GM04504 (cell line): ENCODE results near the gene GRIA4.

Experiments
- DNase-seq: peaks from one replicate; pipeline ENCODE4 v3.0.0-alpha.2; 2012; ENCODE audit warnings: low read depth

Gene GRIA4

GRCh38 chr11:105789579-105790420, 179.9 kb downstream of the GRIA4 start:
- no peak for DNase-seq

GRCh38 chr11:105790840-105791239, 181.0 kb downstream of the GRIA4 start:
- DNase-seq, result no peak

GRCh38 chr11:105793092-105793491, 183.2 kb downstream of the GRIA4 start:
- DNase-seq, result no peak

GRCh38 chr11:105799263-105799662, 189.4 kb downstream of the GRIA4 start:
- DNase-seq, result no peak

DNA sequence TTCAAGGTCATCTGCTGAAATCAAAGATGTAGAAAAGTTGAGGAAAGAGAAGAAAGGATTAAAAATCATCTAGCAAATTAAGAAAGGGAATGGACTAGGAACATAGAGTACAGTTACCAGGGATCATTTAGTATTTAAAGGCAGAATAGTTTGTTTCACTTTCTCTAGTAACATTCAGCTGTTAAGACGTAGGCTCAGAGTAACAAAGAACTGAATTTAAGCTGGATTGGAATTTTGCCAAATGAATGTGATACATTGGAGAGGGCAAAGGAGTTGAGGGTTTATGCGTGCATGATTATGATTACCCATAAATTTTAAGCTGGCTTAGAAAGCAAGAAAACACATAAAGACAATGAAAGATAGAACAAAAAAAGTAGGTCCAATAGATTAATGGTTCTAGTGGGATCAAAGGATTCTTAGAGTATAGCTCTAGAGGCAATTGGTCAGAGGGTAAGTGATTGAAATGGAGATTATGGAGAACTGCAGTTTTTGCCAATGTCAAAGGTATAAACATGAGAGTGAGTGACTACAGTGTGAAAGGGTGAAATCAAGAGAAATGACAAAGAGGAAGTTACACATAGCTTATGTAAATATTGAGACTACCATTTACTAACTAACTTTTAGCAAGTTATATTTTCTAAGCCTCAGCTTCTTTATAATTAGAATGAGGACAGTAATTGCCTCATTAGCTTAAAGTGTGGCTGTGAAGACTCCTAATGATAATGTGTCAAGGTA, 190.0 kb downstream of the GRIA4 start:
- DNase-seq, result no peak

DNA sequence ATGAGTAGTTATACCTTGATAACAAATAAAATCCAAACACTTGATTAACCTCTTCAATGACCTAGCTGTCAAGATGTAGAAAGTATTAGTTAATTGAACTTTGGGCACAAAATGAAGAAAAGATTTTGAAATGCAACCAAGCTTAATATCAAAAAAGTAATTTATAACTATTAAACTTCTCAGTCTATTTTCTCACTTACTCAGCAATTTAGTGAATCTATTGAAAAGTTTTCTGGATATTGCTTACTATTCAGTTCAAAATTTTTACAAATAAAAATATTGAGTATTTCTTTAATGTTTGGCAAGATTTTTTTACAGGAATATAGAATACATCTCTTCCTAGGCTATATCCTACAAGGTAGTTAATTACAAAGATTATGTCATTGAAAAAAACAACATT, 192.5 kb downstream of the GRIA4 start:
- DNase-seq, result no peak

DNA sequence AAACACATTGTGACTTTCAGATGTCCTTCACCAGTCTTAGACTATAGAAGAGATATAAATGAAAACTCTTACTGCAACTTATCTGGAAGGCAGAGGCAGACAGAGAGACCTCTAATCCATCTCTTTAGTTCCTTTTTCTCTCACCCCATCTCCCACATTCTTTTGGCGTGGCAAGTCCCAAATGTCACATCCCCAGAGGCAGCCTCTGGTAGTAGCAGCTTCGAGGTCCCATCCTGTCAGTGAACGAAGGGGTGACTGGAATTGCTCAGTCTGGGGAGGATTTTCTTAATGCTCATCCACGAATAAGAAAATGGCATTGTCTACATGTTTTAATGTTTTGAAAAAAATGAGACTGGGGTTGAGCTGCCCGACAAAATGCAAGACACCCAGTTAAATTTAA, 201.4 kb downstream of the GRIA4 start:
- no peak for DNase-seq

- DNase-seq, result no peak
Measured at GRCh38 chr11:105821372-105821771, 211.5 kb downstream of the GRIA4 start.

DNA sequence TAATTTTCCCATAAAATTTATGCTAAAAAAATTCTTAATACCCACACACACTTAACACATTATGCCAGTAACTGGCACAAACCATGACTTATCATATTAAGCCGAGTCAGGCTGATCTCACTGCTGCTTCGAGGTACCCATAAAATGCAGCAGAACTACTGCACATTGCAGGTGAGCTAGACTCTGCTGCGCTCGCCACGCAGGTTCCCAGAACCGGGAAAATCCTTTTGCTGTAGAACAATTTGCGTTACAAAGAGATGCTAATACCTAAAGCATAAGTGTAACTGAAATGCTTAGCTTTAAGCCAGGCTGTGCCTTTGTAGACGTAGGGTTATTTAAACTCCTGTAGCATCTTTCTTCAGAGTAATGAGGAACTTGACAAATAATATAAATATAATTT, 211.9 kb downstream of the GRIA4 start:
- no peak for DNase-seq

DNA sequence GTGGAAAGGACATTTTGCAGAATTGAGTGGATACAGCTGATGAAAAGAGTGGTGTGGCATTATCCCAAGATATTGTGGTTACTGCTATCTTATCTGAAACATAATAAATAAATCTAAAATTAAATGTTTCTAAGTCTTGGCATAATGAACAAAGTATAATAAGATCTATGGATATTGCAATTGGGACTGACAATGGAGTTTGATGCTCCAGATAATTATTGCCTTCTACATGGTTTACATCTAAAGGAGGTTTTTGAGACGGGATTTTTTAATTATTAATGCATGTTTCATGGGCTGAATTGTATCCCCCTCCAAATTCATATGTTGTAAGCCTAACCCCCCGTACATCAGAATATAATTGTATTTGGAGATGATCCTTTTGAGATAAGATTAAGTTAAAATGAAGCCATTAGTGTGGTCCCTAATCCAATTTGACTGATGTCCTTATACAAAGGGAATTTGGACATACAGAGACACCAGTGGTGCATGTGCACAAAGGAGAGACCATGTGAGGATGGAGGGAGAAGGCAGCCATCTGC, 213.7 kb downstream of the GRIA4 start:
- DNase-seq, result no peak

GRCh38 chr11:105824457-105825013, 214.7 kb downstream of the GRIA4 start:
- no peak for DNase-seq

GRCh38 chr11:105825141-105825540, 215.3 kb downstream of the GRIA4 start:
- no peak for DNase-seq

DNA sequence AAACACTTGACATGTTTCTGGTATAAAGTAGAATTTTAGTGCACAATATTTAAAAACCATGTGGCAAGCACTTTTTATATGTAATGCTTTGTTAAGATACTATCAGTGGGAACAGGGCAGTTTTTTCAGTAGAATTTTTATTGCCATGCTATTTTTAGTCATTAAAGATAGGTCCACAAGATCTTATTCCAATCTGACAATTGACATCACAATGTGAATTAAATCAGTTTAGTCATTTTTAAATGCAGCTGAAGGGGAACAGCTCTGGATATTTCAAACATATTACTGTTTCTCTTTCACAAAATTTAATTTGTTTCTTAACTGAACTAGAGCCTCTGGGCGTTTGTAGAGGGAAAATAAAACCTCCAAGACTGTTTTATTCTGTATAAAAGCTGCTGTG, 218.0 kb downstream of the GRIA4 start:
- DNase-seq, result no peak

GRCh38 chr11:105829084-105829483, 219.2 kb downstream of the GRIA4 start:
- DNase-seq, result no peak

- no peak for DNase-seq
Measured at GRCh38 chr11:105834461-105834860, 224.6 kb downstream of the GRIA4 start.

DNA sequence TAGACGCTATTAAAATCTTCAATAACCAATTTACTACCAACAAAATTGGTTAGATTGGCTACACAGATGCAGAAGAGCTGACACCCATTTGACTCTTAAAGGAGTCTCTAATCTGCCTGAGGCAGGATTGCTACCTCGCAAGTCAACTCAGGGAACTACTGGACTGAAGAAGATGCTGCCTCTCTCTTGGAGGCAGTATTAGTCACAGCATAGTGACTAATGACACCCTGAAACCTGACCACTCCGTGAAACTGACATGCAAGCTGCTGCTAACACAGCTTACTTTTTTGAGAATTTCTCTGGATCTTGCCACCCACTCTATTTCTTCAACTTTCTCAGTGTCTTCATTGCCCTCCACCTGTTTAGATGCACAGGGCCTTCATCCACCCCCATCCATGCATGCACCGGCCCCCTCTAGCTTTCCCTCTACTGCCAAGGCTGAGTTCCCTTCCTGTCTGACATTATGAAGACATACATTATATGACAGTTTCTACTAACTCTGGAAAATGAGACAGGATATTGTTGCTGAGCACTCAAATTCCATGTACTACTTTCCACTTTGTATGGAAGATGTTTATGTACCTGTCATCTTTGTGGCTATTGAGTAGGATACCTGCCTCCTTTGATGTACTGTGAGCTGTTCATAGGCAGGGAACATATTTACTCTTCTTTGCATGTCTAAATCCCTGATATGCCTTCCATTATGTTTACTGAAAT, 229.0 kb downstream of the GRIA4 start:
- no peak for DNase-seq

DNA sequence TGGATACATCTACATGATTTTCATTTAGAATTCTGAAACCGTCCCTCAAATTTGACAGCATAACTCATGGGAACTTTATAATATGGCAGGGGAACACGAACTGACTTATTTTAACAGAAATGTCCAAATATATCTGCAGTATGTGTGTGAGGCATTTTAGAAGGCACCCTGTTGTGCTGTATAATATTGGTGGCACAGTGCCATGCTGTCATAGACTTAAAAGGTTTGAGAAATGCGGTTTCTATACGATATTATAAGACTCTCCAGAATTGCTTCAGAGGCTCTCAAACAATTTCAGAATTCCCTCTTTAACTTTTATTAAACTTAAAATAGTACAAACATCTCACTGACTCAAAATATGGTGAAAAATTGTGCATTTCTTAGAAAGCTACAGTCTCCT, 230.5 kb downstream of the GRIA4 start:
- no peak for DNase-seq

DNA sequence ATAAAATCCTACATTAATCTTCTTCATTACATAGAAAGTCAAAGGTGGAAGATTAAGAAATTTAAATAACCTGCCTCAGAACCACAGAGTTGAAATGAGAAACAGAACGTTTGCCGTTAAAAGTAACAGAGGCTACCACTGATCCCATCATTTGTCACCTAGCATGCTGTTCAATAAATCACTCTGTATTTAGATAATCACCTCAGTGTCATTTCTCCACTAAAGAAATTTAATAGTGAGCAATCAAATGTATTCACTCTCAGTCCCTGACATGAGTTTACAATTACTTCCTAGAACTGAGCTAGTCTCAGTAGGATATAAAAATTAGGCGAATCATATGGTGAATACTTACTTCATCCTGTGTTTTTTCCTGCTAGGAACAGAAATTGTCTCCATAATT, 242.5 kb downstream of the GRIA4 start:
- no peak for DNase-seq

DNA sequence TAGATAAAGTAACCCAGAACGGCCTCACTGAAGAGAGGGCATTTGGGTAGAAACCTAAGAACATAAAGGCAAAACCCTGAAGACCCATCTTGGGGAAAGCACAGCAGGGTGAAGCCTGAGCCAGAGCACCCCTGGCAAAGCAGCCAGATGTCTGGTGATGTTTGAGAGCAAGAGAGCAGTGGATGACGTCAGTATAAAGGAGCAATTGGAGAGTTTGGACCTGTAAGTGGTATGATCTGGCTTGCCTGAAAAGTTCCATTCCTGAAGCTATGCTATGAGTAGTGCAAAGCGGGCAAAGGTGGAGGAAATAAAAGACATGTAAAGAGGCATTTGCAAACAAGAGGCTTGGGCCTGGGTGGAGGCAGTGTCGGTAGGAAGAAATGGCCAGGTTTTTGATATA, 244.4 kb downstream of the GRIA4 start:
- DNase-seq, result no peak

DNA sequence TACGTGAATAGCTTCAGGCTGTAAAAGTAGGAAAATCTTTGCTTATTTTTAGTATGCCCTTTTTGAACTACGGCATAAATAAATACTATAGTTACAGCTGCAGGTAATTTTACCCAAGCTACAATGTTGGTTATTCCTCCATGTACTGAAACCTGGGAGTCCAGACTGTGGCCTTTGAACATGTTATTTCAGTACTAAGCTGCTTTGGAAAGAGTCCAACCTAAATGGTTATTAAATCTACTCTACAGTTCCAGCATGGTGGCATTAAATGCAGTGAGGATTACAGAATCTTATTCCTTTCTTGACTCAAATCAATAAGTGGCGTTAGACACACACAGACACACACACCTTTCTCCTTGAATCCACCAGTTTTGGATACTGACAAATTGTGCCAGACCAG, 247.1 kb downstream of the GRIA4 start:
- no peak for DNase-seq

DNA sequence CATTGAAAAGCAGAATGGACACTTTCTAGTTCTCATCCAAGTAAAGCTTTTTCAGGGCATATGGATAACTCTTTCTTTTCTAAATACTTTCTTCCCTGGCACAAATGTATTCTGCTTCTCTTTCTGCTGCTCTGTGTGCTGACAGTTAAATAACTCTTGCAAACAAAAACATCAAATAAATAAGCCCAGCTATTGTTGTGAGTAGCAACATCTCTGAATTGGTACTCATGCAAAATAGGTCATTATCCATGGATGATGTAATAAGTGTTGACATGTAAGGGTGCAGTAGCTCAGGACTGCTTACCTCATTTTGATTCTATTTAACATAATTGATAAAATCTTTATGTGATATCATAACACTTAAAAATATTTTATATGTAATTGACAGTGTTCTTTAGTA, 247.9 kb downstream of the GRIA4 start:
- no peak for DNase-seq

DNA sequence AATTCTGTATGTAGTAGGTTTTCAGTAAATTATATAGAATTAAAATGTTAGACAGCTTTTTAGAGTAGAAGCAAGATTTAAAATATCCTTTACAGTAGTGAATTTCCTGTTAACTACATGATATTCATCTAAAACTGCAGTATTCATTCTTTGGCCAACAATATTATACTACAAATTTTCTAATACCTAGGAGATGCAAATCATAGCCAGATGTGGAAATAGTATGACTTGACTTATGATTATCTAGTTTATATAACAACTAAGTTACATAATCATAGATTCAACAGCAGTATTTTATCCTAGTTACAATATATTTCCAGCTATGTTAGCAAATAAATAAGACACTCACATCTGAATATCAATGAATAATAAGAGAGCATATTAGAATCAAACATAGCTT, 249.0 kb downstream of the GRIA4 start:
- DNase-seq, result no peak
